Pons (tissue), 1 donor: Measurements from ENCODE around the gene MPST.

Experiments
- DNase-seq: peaks from one replicate; pipeline ENCODE4 v3.0.0-alpha.2; 2016; ENCODE audit warnings: low spot score

Gene MPST

GRCh38 chr22:37022483-37023337 lies 3.2 kb downstream of the MPST start:
- peak; percentile 49 for DNase-seq

DNA sequence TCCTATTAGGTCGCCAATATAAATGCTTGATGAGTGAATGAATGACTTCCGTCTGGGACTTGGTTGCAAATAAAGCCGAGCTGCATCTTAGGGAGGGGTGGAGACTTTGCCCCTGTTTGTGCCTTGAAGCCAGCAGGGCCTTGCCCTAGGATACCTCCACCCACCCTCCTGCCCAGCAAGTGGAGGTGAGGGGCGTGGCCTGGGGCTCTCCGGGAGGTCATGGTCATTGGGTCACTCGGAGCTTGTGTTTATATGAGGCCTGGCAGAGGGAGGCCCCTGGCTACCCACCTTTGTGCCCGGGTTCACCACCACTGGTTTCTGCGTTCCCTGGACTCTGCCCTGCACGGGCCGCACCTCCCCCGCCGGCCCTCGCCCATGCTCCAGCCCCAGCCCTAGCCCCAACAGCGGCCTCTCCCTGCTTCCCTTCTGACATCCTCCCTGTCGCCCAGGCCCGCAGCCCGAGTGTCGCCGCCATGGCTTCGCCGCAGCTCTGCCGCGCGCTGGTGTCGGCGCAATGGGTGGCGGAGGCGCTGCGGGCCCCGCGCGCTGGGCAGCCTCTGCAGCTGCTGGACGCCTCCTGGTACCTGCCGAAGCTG lies 4.3 kb downstream of the MPST start:
- DNase-seq, result no peak

DNA sequence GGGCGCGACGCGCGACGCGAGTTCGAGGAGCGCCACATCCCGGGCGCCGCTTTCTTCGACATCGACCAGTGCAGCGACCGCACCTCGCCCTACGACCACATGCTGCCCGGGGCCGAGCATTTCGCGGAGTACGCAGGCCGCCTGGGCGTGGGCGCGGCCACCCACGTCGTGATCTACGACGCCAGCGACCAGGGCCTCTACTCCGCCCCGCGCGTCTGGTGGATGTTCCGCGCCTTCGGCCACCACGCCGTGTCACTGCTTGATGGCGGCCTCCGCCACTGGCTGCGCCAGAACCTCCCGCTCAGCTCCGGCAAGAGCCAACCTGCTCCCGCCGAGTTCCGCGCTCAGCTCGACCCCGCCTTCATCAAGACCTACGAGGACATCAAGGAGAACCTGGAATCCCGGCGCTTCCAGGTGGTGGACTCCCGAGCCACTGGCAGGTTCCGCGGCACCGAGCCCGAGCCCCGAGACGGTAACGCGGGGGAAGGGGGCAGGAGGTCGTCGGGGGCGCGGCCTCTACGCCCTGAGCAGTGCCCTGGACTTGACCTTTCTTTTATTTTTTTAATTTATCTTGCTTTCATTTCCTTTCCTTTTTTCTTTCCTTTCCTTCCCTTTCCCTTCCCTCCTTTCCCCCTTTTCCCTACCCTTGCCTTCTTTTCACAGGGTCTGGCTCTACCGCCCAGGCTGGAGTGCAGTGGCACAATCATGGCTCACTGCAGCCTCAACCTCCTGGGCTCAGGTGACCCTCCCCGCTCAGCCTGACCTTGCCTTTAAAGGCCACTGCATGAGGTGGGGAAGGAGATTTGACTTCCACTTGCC lies 5.0 kb downstream of the MPST start:
- no peak for DNase-seq

DNA sequence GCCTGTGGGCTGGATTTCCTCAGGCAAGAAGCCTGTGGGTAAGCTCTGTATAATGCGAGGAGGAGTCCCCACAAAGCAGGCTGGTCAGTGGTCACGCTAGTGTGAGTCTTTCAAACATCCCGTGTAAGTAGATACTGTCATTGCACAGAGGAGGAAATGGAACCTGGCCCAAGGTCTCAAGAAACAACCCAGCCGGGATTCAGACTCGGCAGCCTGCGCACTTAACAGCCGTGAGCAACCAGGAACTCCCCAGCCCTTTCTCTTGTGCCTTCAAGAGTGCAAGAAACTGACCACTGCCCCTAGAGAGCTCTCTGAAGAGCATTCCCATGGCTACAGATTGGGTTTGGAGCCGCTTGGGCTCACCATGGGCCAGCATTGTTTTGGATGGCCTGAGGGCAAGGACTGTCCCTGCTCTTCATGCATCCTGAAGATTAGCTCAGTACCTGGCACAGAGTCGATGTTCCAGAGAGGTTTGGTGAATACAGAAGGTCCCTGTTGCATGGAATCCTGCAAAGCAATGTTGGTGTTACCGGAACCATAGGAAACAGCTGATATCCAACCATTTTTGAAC lies 6.0 kb downstream of the MPST start:
- DNase-seq, result no peak

- peak; percentile 45 for DNase-seq
These were observed 6.8 kb downstream of the MPST start for GRCh38 chr22:37026325-37026724.

- DNase-seq, result no peak
These were observed 8.0 kb downstream of the MPST start for GRCh38 chr22:37027556-37027955.

DNA sequence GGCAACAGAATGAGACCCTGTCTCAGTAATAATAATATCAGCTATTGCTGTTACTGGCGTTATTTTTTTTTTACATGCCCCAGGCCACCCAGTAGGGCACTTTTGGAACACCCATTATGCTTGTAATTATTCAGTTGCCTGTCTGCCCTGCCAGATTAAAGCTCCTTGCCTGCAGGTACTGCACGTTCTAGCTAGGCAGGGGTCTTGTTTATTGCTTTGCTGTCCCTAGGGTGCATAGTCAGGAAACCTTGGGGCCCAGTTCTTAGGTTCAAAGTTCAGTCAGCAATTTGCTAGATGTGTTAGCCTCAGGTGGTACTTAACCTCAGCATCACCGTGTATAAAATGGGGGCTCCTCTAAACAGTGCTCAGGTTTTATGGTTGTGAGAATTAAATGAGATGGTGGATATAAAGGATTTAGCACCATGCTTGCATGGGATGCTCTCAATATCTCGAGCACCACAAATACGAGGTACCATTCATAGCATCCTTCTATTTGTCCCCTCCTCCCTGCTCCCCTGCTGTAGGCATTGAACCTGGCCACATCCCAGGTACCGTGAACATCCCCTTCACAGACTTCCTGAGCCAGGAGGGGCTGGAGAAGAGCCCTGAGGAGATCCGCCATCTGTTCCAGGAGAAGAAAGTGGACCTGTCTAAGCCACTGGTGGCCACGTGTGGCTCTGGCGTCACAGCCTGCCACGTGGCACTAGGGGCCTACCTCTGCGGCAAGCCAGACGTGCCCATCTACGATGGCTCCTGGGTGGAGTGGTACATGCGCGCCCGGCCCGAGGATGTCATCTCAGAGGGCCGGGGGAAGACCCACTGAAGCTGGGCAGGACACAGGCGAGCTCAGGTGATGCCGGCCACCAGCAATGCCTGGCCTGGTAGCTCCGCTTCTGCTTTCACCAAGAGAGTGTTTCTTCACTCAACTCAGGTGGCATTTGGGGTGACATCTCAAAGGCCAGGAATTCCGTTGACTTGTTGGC lies 9.4 kb downstream of the MPST start:
- DNase-seq, result no peak

DNA sequence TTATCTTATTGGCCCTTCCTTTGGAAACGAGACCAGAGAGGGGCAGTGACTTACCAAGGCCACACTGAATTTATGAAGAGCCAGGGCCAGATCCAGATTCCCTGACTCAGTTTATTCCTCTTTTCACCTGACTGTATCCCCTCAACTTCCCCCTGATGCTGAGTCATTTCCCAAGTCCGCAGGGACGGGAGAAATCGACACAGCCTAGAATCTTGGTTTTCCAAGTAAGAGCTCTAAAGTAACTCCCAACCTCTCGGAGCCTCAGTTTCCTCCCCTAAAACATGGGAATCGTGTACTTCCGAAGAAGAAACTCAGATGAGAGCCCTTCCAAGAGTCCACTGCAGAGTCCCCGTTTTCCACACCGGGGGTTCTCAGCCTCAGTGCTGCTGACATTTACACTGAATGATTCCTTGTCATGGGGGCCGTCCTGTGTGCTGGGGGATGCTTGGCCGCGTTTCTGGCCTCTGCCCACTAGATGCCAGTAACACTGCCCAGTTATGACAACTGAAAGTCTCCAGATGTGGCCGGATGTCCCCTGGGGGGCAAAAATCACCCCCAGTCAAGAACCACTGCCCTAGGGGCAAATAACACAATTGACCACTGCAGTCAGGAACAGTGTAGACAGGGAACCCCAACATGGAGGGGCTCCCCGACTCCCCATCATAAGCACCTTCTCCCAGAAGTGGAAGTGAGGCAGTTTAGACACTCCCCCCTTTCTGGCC lies 11.2 kb downstream of the MPST start:
- DNase-seq, result no peak

DNA sequence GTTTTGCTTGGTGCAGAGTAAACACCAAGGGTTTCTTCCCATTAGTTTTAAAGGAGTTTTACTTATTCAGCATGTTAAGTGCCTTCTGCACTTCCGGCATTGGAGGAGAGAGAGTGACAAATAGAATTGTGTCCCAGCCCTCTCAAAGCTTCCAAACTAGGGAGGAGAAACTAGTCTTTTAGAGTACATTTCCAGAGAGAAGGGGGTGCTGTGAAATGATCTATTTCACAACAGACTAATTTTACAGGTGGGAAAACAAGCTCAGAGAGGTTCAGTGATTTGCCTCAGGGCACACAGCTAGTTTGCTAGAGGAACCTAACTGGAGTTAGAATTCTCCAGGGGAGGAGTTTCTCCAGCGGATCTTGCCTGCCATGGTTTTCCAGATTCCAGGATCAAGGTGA lies 12.6 kb downstream of the MPST start:
- DNase-seq, result no peak

DNA sequence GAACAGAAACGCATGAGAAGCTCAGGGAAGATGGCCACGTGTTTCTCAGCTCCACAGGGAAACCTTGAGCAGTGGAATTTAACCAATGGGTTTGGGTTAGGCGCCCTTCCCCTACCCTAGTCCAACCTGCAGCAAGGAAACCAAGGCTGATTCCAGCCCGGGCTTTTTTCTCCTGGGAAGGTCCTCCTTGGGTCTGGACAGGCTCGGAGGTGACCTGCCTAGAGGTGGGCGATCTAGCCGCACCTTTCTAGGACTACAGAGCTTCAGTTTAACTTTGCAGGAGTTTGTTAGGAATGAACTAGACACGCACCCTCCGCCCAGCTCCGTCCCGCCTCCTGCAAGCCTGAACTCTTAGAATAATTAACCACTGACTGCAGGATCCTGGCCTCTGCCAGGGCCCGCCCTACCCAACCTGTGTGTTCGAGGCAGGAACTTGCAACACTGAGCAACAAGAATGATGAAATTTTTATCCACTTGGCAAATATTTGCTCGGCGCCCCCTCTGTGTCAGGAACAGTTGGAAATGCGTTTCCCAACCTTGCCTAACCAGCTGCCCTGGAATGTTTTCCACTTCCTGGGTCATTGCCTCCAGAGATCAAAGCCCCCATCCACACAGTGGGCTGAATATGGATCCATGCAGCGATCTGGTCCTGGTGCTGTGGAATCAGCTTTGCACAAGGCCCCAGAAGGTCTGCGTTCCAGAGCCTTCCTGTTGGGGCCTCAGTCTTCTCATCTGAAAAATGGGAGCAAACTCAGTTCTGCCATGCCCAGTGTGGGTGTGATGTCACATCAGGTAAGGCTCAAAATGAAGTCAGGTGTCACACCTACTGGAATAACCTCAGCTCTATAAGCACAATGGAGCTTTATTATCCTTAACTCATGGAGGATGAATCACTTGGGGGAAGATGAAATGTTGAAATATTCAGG lies 13.3 kb downstream of the MPST start:
- no peak for DNase-seq

GRCh38 chr22:37033605-37034430 lies 14.3 kb downstream of the MPST start:
- no peak for DNase-seq

GRCh38 chr22:37036655-37037377 lies 17.3 kb downstream of the MPST start:
- DNase-seq, result no peak

- DNase-seq, result no peak
These were observed 18.1 kb downstream of the MPST start for GRCh38 chr22:37037669-37038068.

DNA sequence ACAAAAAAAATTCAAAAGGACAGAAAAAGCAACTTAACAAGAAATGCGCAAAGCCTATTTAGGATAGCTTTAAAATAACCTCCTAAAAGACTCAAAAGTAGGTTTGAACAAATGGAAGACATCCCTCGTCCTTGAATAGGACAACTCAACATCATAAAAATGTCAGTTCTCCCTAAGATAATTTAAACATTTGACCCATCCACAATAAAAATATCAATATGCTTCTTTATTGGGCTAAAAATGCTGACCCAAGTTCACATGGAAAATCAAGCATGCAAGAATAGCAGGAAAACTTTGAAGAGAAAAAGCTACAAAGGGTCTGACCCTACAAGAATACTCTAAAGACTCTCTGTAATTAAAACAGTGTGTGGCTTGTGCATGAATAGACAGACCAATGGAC lies 19.9 kb downstream of the MPST start:
- no peak for DNase-seq

DNA sequence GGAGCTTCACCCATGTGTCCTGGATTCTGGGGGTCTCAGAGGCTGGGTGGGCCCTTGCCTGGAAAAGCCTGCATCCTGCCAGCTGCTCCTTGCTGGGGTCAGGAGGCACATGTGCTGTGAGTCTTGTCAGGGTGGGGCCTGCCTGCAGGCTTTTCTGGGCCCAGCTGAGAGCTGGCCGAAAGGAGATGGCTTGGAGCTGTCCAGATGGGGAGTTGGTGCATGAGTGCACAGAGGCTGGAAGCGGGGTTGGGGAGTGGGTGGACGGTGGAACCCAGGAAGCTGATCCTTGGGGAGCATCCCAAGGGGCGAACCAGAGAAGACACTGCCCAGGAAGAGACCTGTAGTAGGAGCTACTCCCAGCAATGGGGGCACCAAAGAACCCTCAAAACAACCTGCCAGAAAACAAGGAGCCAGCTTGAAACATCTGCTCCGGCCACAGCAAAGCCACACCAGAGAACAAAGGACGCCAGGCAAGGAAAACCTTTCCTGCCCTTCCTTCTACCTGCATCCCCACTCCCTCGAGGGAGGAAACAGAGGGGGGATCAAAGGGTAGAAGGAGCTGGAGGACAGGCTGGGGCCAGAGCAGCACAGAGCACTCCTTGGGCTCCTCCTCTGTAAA lies 23.8 kb downstream of the MPST start:
- DNase-seq, result no peak

DNA sequence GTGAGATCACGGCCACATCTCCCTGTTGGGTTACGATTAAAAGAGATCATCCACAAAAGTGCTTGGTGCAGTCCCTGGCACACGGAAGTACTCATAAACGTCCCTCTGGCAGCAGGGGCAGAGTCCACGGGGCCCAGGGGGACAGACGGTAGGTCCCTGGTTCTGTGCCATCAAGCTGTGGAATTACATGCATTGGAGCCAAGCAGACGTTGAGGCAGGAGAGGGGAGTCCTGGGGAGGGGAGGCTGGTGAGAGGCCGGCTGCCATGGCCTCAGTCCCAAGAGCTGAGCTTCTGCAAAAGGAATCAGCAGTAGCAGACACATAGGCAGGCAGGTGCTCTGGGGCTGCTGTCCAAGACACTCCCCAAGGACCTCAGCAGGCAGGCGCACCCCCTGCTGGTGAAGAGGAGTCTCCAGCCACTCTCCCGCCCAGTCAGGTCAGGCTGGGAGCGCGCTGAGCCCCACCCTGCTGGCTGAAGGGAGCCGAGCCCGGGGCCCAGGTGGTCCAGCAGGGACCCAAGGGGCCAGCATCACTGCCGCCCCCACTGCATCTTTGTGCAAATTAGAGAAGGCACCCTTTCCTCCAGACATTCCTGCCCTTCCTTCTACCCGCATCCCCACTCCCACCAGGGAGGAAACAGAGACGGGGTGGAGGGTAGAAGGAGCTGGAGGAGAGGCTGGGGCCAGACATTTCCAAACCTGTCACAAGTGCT lies 24.4 kb downstream of the MPST start:
- DNase-seq, result no peak
